ENCODE measurements around the gene DNAH17. TPM values are rescaled to one million over a fixed set of nuclear protein-coding genes. Genes with fewer than 3 reads are reported as not detected.

Gene DNAH17
- polyA plus RNA-seq, 1 of the 3 experiments (the other 2 are of a cell fraction): not detected

DNA sequence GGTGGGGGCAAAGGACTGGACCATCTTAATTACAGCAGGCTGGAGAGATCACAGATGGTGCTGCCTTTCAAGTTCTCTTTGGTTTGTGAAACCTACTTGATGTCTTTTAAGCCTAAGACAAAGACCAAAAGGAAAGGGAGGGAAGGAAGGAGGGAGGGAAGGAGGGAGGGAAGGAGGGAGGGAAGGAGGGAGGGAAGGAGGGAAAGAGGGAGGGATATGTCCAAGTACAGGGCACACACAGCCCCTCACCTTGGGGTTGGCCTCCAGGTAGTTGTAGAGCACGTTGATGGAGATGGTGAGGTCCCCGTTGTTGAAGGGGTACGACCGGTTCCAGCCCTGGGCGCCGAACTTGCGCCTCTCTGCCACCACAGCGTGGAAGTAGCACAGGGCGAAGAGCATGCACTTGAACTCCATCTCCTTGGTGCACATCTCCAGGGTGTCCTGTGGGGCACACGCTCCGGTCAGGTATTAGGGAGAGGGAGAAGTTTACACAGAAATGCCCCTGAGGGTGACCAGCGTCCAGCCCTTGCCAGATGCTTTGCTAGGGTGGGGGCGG is 143.3 kb downstream of the DNAH17 start (continued):
- TF ChIP-seq RAD21 (IDR thresholded peaks at IDR 0.05; ENCODE audit: low read length): no peak

DNA sequence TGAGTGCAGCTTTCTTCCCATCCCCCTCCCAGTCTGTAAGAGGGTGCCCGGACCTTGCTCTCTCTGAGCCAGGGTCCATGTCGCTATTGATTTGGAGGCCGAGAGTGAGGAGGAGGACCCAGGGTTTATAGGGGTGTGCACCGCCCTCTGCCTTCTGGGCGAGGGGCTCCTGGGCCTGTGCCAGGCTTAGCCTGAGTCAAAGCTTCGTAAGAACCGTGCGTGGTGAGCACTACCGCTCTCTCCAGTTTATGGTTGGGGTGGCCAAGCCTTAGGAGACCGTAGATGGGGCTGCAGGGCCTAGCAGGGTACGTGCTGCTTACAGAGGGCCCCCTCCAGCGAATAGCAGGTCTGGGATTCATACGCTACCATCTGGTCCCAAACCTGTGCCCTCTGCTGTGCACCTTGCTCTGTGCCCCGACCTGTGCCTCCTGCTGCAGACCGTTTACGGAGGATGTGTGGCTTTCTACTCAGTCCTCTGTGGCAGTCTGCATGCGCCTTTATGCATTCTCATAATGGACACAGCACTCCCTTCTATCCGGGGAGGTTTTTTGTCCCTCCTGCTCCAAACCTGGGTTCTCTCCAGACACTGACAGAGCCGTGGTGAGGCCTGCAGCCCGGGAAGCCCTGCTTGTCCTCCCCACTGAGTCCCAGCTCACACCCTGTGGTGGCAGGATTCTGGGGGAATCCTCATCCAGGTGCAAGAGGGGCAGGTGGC is 144.0 kb downstream of the DNAH17 start:
- no peak overlapping the region for H2AFZ ChIP-seq (ENCODE audit: low read depth)
- peaks cover 0 to 13% of the 10 kb centered on the region in 2 experiments; a peak in 1 of 4 replicates for H3K4me1 ChIP-seq (ENCODE audit: control insufficient read depth in 1 of 2, insufficient read depth in 2 of 2, low read depth in 1 of 2, low read length in 1 of 2)
- no peaks in the 10 kb centered on the region for H3K79me2 ChIP-seq (ENCODE audit: insufficient read depth)
- H3F3A ChIP-seq (replicated peaks; ENCODE audit: insufficient read depth): no peaks in the 10 kb centered on the region
- 85% methylated on average over 19 of the region's 20 CpGs for WGBS (ENCODE audit: low lambda C conversion rate)
- no peak overlapping the region for H3K4me2 ChIP-seq
- peaks cover 3 to 19% of the 10 kb centered on the region in 2 experiments for H3K36me3 ChIP-seq (replicated peaks in 1 of 2; ENCODE audit: control insufficient read depth in 1 of 2, insufficient read depth in 2 of 2, low read length in 1 of 2)
- TF ChIP-seq MXI1 (IDR thresholded peaks at IDR 0.05; ENCODE audit: low read depth, low read length): no peak
- TF ChIP-seq SIN3A (IDR thresholded peaks at IDR 0.05; ENCODE audit: borderline replicate concordance, low read depth, low read length): no peak
- H4K20me1 ChIP-seq (ENCODE audit: insufficient read depth): no peaks in the 10 kb centered on the region
- H3K9me3 ChIP-seq: no peaks in the 10 kb centered on the region
- no peak for DNase-seq
- H3K4me3 ChIP-seq (ENCODE audit: low read depth in 2 of 2, low read length in 1 of 2): no peak overlapping the region
- no peak overlapping the region for H3K27ac ChIP-seq (ENCODE audit: low read depth in 2 of 2, low read length in 1 of 2)
- H3K9ac ChIP-seq: no peak overlapping the region
- CTCF ChIA-PET: interaction anchor here (0.9 to 6.8 kb wide), 3 partner anchors 11 to 72 kb away, joined by 3 to 54 read pairs (median 3); no protein-coding TSS in a partner anchor
- POLR2A ChIA-PET: interaction anchor here (0.6 to 1.2 kb wide), 2 partner anchors 9 to 256 kb away, joined by 4 to 5 read pairs; no protein-coding TSS in a partner anchor
- H3K9me2 ChIP-seq: no peaks in the 10 kb centered on the region
- no peaks in the 10 kb centered on the region for H3K27me3 ChIP-seq (ENCODE audit: insufficient read depth)

DNA sequence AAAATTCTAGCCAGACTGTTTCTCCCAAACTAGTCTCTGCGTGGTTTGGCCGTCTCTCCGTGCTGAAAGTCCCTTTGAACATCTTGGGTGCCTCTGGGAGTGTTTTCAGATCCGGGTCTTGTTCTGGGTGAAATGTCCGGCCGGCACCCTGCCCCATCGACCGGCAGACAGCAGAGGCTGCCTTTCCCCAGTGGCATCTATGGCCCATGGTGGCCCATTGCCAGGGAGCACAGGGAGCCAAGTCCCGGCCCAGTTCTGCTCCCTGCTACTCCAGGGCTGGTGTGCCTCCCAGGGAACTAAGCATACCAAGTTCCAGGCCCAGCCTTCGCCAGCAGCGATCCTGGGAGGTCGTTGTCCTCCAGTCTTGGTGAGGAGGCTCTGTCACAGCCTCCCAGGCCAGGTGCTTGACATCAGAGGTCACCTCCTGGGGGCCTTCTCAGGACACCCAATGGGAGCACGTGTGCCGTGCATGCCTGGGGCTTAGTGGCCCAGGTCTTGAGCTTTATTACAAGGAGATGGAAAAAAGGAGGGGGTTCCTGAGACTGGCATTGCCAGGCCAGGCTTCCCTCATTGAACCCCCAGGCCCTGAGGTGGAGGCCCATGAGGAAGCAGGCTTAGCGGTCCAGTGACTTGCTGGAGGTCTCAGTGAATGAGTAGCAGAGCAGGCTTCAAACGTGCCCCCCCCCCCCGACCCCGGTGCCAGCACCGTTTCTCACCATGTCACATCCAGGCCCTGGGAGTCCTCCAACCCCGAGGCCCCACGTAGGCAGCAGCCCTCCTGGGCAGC is 144.8 kb downstream of the DNAH17 start:
- Histone ChIP-seq H3K36me3 (replicated peaks in 1 of 2; ENCODE audit: control insufficient read depth in 1 of 2, insufficient read depth in 2 of 2, low read length in 1 of 2) (peaks cover 3 to 21% of the 10 kb centered on the region in 2 experiments), H2AFZ (ENCODE audit: low read depth) (no peak overlapping the region), H3K4me1 (ENCODE audit: control insufficient read depth in 1 of 2, insufficient read depth in 2 of 2, low read depth in 1 of 2, low read length in 1 of 2) (peaks cover 0 to 13% of the 10 kb centered on the region in 2 experiments; a peak in 1 of 4 replicates), H3K4me3 (ENCODE audit: low read depth in 2 of 2, low read length in 1 of 2) (no peak overlapping the region), H3K4me2 (no peak overlapping the region), H3K27ac (ENCODE audit: low read depth in 2 of 2, low read length in 1 of 2) (no peak overlapping the region), H3K27me3 (ENCODE audit: insufficient read depth) (no peaks in the 10 kb centered on the region), H3K9me2 (no peaks in the 10 kb centered on the region), H3K9ac (no peak overlapping the region), H4K20me1 (ENCODE audit: insufficient read depth) (no peaks in the 10 kb centered on the region), H3K9me3 (no peaks in the 10 kb centered on the region), H3K79me2 (ENCODE audit: insufficient read depth) (no peaks in the 10 kb centered on the region), H3F3A (replicated peaks; ENCODE audit: insufficient read depth) (no peaks in the 10 kb centered on the region)
- 93% methylated on average over 16 of the region's 21 CpGs for WGBS (ENCODE audit: low lambda C conversion rate)
- DNase-seq: no peak
- POLR2A ChIA-PET: interaction anchor here (0.6 to 1.2 kb wide), 3 partner anchors 8 to 255 kb away, joined by 3 to 5 read pairs (median 4); no protein-coding TSS in a partner anchor
- CTCF ChIA-PET: interaction anchor here (0.7 to 6.8 kb wide), 5 partner anchors 10 to 276 kb away, joined by 3 to 54 read pairs (median 3); no protein-coding TSS in a partner anchor
- no peak for TF ChIP-seq RXRA (IDR thresholded peaks at IDR 0.05; ENCODE audit: borderline replicate concordance, low read depth)
- no peak for TF ChIP-seq NRF1 (IDR thresholded peaks at IDR 0.05; ENCODE audit: low read depth, low read length)
- TF ChIP-seq FOSL2 (IDR thresholded peaks at IDR 0.05; ENCODE audit: borderline replicate concordance, low read depth): no peak
- no peak for TF ChIP-seq GABPA (IDR thresholded peaks at IDR 0.05; ENCODE audit: low read depth)
- TF ChIP-seq JUND (IDR thresholded peaks at IDR 0.05): no peak
- TF ChIP-seq TAF1 (IDR thresholded peaks at IDR 0.05; ENCODE audit: borderline replicate concordance, low read depth, low read length): no peak
- no peak for TF ChIP-seq EP300 (IDR thresholded peaks at IDR 0.05; ENCODE audit: borderline replicate concordance in 1 of 2, low read depth in 1 of 2, low read length in 1 of 2)
- TF ChIP-seq POLR2AphosphoS5 (IDR thresholded peaks at IDR 0.05; ENCODE audit: low read depth, low read length): no peak
- TF ChIP-seq TCF12 (IDR thresholded peaks at IDR 0.05): no peak
- TF ChIP-seq, protein P1, sequence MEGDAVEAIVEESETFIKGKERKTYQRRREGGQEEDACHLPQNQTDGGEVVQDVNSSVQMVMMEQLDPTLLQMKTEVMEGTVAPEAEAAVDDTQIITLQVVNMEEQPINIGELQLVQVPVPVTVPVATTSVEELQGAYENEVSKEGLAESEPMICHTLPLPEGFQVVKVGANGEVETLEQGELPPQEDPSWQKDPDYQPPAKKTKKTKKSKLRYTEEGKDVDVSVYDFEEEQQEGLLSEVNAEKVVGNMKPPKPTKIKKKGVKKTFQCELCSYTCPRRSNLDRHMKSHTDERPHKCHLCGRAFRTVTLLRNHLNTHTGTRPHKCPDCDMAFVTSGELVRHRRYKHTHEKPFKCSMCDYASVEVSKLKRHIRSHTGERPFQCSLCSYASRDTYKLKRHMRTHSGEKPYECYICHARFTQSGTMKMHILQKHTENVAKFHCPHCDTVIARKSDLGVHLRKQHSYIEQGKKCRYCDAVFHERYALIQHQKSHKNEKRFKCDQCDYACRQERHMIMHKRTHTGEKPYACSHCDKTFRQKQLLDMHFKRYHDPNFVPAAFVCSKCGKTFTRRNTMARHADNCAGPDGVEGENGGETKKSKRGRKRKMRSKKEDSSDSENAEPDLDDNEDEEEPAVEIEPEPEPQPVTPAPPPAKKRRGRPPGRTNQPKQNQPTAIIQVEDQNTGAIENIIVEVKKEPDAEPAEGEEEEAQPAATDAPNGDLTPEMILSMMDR (IDR thresholded peaks at IDR 0.05): no peak
- no peak for TF ChIP-seq EZH2phosphoT487 (IDR thresholded peaks at IDR 0.05; ENCODE audit: borderline replicate concordance, low read depth)
- TF ChIP-seq RFX5 (IDR thresholded peaks at IDR 0.05; ENCODE audit: low read length): no peak
- TF ChIP-seq, protein P2, sequence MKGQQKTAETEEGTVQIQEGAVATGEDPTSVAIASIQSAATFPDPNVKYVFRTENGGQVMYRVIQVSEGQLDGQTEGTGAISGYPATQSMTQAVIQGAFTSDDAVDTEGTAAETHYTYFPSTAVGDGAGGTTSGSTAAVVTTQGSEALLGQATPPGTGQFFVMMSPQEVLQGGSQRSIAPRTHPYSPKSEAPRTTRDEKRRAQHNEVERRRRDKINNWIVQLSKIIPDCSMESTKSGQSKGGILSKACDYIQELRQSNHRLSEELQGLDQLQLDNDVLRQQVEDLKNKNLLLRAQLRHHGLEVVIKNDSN (IDR thresholded peaks at IDR 0.05; ENCODE audit: borderline replicate concordance, low read depth): no peak
- no peak for TF ChIP-seq YY1 (IDR thresholded peaks at IDR 0.05; ENCODE audit: low read depth)
- no peak for TF ChIP-seq FOXM1 (IDR thresholded peaks at IDR 0.05; ENCODE audit: low read depth)
- no peak for TF ChIP-seq RAD21 (IDR thresholded peaks at IDR 0.05; ENCODE audit: low read length)
- no peak for TF ChIP-seq ELF1 (IDR thresholded peaks at IDR 0.05)
- TF ChIP-seq, protein P3, sequence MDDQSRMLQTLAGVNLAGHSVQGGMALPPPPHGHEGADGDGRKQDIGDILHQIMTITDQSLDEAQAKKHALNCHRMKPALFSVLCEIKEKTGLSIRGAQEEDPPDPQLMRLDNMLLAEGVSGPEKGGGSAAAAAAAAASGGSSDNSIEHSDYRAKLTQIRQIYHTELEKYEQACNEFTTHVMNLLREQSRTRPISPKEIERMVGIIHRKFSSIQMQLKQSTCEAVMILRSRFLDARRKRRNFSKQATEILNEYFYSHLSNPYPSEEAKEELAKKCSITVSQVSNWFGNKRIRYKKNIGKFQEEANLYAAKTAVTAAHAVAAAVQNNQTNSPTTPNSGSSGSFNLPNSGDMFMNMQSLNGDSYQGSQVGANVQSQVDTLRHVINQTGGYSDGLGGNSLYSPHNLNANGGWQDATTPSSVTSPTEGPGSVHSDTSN (IDR thresholded peaks at IDR 0.05): no peak
- no peak for TF ChIP-seq NFIC (IDR thresholded peaks at IDR 0.05; ENCODE audit: borderline replicate concordance)
- no peak for TF ChIP-seq MEF2A (IDR thresholded peaks at IDR 0.05; ENCODE audit: borderline replicate concordance, low read depth)

Data from SK-N-SH (cell line).